Measurements from ENCODE around the gene CRYBG3. TPM values are rescaled to one million over a fixed set of nuclear protein-coding genes. Genes with fewer than 3 reads are reported as not detected.

Gene CRYBG3
- total RNA-seq, 1 donor, result 22.9 TPM

GRCh38 chr3:97959872-97960271 is 138.1 kb downstream of the CRYBG3 start:
- no peak for DNase-seq (ENCODE audit: low read depth)
- TF ChIP-seq CTCF (IDR thresholded peaks at IDR 0.05; ENCODE audit: insufficient read depth, low read depth, low read length), result no peak
- H3K4me3 ChIP-seq (ENCODE audit: low read depth, low read length), result no peak overlapping the region

GRCh38 chr3:97960551-97960950 is 138.7 kb downstream of the CRYBG3 start:
- no peak for DNase-seq (ENCODE audit: low read depth)
- H3K4me3 ChIP-seq (ENCODE audit: low read depth, low read length), result no peak overlapping the region
- TF ChIP-seq CTCF (IDR thresholded peaks at IDR 0.05; ENCODE audit: insufficient read depth, low read depth, low read length), result no peak

- TF ChIP-seq CTCF (IDR thresholded peaks at IDR 0.05; ENCODE audit: insufficient read depth, low read depth, low read length), result no peak
- DNase-seq (ENCODE audit: low read depth), result no peak
- no peak overlapping the region for H3K4me3 ChIP-seq (ENCODE audit: low read depth, low read length)
Observed at GRCh38 chr3:97960993-97961766, 139.4 kb downstream of the CRYBG3 start.

GRCh38 chr3:97967966-97968365 is 146.2 kb downstream of the CRYBG3 start:
- DNase-seq (ENCODE audit: low read depth), result no peak
- no peak overlapping the region for H3K4me3 ChIP-seq (ENCODE audit: low read depth, low read length)
- no peak for TF ChIP-seq CTCF (IDR thresholded peaks at IDR 0.05; ENCODE audit: insufficient read depth, low read depth, low read length)

GRCh38 chr3:97968376-97968775 is 146.6 kb downstream of the CRYBG3 start:
- no peak overlapping the region for H3K4me3 ChIP-seq (ENCODE audit: low read depth, low read length)
- no peak for DNase-seq (ENCODE audit: low read depth)
- no peak for TF ChIP-seq CTCF (IDR thresholded peaks at IDR 0.05; ENCODE audit: insufficient read depth, low read depth, low read length)

GRCh38 chr3:97969541-97969940 is 147.7 kb downstream of the CRYBG3 start:
- TF ChIP-seq CTCF (IDR thresholded peaks at IDR 0.05; ENCODE audit: insufficient read depth, low read depth, low read length), result no peak
- no peak for DNase-seq (ENCODE audit: low read depth)
- H3K4me3 ChIP-seq (ENCODE audit: low read depth, low read length), result no peak overlapping the region

GRCh38 chr3:97970156-97970555 is 148.3 kb downstream of the CRYBG3 start:
- TF ChIP-seq CTCF (IDR thresholded peaks at IDR 0.05; ENCODE audit: insufficient read depth, low read depth, low read length), result no peak
- H3K4me3 ChIP-seq (ENCODE audit: low read depth, low read length), result no peak overlapping the region
- no peak for DNase-seq (ENCODE audit: low read depth)

Data from fibroblast of villous mesenchyme (primary cell).